Panc1 (cell line): ENCODE measurements around the gene NHLRC3. TPM values are rescaled to one million over a fixed set of nuclear protein-coding genes. Genes with fewer than 3 reads are reported as not detected.

Experiments used
- ATAC-seq: fragments of 200-7000 bp; cut with Tn5 transposase; 2 replicates; pipeline ENCODE4 v1.9.1; 2020; ENCODE audit warnings: mild to moderate bottlenecking, moderate library complexity
- BruUV-seq: library from RNA; stranded (reverse); fragments of 400-500 nt; replicated peaks from 2 replicates; lab custom pipeline; 2021; lab: Mats Ljungman, UMichigan
- CTCF ChIA-PET: fragments of 300-600 bp; sonication (Branson Sonifier 250); formaldehyde crosslinking; loops from one replicate; lab custom pipeline; 2022; ENCODE audit warnings: antibody characterized with exemption; lab: Charles Lee
- POLR2A ChIA-PET: fragments of 300-600 bp; sonication (Branson Sonifier 250); formaldehyde crosslinking; loops from one replicate; lab custom pipeline; 2022; ENCODE audit warnings: antibody characterized with exemption; lab: Charles Lee
- DNase-seq: peaks from one replicate; pipeline ENCODE4 v3.0.0-alpha.2; 2010; ENCODE audit warnings: low read depth, low spot score
- H3K27ac ChIP-seq: 2 replicates; pipeline ENCODE4 v1.5.1; 2011; ENCODE audit warnings: mild to moderate bottlenecking, low read length, inconsistent platforms
- H3K27me3 ChIP-seq: fragments of 200-500 bp; sonication (Bioruptor generic); 2 replicates; pipeline ENCODE4 v1.6.0; 2014; ENCODE audit warnings: low read length, inconsistent platforms; ENCODE audit not compliant: control insufficient read depth, insufficient read depth
- H3K36me3 ChIP-seq: fragments of 200-500 bp; sonication (Bioruptor generic); 2 replicates; pipeline ENCODE4 v1.5.1; 2014; ENCODE audit warnings: inconsistent platforms, mild to moderate bottlenecking, low read length, moderate library complexity; ENCODE audit not compliant: control insufficient read depth, insufficient read depth
- H3K4me1 ChIP-seq: 2 replicates; pipeline ENCODE4 v1.5.1; 2011; ENCODE audit warnings: inconsistent platforms, mild to moderate bottlenecking, low read length, moderate library complexity; ENCODE audit not compliant: control insufficient read depth, insufficient read depth
- H3K4me3 ChIP-seq, 2 experiments: 2 replicates each; pipeline ENCODE4 v1.5.1; 2011 to 2012; ENCODE audit warnings: low read depth in 2 of 2, low read length in 2 of 2, mild to moderate bottlenecking in 2 of 2, inconsistent platforms in 1 of 2, moderate library complexity in 1 of 2
- H3K9me3 ChIP-seq: fragments of 200-500 bp; sonication (Bioruptor generic); 2 replicates; pipeline ENCODE4 v1.5.1; 2014; ENCODE audit warnings: low read depth, mild to moderate bottlenecking, inconsistent platforms, low read length, moderate library complexity; ENCODE audit not compliant: control insufficient read depth, insufficient read depth
- POLR2AphosphoS5 ChIP-seq: IDR thresholded peaks from 2 replicates; pipeline ENCODE4 v1.6.1; 2012; ENCODE audit warnings: mild to moderate bottlenecking, low read depth, low read length, moderate library complexity
- SIN3A ChIP-seq: IDR thresholded peaks from 2 replicates; pipeline ENCODE4 v1.6.1; 2012; ENCODE audit warnings: low read depth, mild to moderate bottlenecking, low read length, moderate library complexity, borderline replicate concordance; ENCODE audit not compliant: insufficient read depth
- TCF7L2 ChIP-seq: IDR thresholded peaks from 2 replicates; pipeline ENCODE4 v1.6.1; 2011; ENCODE audit warnings: mild to moderate bottlenecking, low read depth, low read length, inconsistent platforms
- in situ Hi-C: cut with HindIII; loops from 2 replicates; pipeline ENCODE4 v1.10.0; 2016; ENCODE audit warnings: low sequenced_read_pairs, low pct_unique_long_range_greater_than_20kb
- intact Hi-C: fragments of 100-400 bp; cut with micrococcal nuclease; formaldehyde crosslinking; loops from one replicate; pipeline ENCODE4 v1.10.0; 2022; ENCODE audit not compliant: unreplicated experiment
- total RNA-seq: library from RNA; stranded (reverse); gene quantifications from one replicate; pipeline ENCODE4 v1.2.1, GENCODE V29; 2021; ENCODE audit not compliant: unreplicated experiment
- TF ChIP-seq, protein P1 (sequence below), 2 experiments: IDR thresholded peaks; 2 replicates each; pipeline ENCODE4 v1.6.1; 2011 to 2012; ENCODE audit warnings: low read depth in 2 of 2, control low read depth in 1 of 2, low read length in 1 of 2, mild to moderate bottlenecking in 1 of 2, moderate library complexity in 1 of 2; ENCODE audit not compliant: insufficient read depth in 1 of 2
- TF ChIP-seq, protein P2 (sequence below): fragments of 450-650 bp; IDR thresholded peaks from 2 replicates; pipeline ENCODE4 v1.5.1; 2017; ENCODE audit warnings: mild to moderate bottlenecking

The NHLRC3 gene
- total RNA-seq, 1 experiment from 2014 or later, result 16.1 TPM

DNA sequence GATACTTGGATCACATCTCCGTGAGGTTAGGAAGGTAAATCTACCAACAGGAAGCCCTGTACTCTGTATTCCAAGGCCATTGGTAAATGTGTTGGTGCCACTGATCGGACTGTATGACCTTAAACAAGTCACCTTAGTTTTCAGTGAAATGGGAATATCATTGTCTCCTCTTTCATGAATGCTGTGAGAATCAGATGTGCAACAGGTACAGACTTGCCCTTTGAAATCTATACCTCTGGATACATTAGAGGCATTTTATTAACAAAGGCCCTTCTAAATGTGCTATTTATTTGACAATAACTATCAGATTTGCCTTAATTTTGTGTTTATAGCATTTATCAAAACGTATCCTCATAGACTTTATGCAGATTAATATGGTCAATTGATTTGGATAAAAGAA lies 11.0 kb downstream of the NHLRC3 start:
- CTCF ChIA-PET, result no interaction called here
- intact Hi-C loops (no loop called here), in situ Hi-C loops (no loop called here)

DNA sequence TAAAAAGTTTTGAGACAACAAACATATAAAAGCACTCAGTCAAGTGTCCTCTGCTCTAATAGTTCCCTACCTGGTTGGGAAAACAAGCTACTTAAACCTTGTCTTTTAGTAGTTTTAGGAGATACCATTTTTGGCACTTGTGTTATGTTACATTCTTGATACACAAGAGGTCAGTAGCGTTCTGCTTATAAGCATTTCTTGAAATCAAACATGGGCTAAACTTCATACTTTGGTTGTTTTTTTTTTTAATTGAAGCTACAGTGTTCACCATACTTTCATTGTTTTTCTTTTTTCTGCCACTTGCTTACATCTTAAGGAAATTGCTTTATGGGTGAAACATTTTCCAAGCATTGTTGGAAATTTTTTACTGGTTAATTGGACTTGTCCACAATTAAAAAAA lies 12.9 kb downstream of the NHLRC3 start:
- no peaks in the 10 kb centered on the region; the same call in 1 of the 2 replicates for H3K36me3 ChIP-seq
- no peak for DNase-seq
- no peak for ATAC-seq

More for the DNA sequence above, 11.0 kb downstream of the NHLRC3 start:
- H3K4me1 ChIP-seq, result no peaks in the 10 kb centered on the region
- ATAC-seq (no peak), DNase-seq (no peak)
- no peaks in the 10 kb centered on the region; the same call in 1 of the 2 replicates for H3K36me3 ChIP-seq
- H3K27ac ChIP-seq, result no peak overlapping the region
- H3K9me3 ChIP-seq, result no peaks in the 10 kb centered on the region
- POLR2A ChIA-PET, result no interaction called here
- TF ChIP-seq, protein P1, sequence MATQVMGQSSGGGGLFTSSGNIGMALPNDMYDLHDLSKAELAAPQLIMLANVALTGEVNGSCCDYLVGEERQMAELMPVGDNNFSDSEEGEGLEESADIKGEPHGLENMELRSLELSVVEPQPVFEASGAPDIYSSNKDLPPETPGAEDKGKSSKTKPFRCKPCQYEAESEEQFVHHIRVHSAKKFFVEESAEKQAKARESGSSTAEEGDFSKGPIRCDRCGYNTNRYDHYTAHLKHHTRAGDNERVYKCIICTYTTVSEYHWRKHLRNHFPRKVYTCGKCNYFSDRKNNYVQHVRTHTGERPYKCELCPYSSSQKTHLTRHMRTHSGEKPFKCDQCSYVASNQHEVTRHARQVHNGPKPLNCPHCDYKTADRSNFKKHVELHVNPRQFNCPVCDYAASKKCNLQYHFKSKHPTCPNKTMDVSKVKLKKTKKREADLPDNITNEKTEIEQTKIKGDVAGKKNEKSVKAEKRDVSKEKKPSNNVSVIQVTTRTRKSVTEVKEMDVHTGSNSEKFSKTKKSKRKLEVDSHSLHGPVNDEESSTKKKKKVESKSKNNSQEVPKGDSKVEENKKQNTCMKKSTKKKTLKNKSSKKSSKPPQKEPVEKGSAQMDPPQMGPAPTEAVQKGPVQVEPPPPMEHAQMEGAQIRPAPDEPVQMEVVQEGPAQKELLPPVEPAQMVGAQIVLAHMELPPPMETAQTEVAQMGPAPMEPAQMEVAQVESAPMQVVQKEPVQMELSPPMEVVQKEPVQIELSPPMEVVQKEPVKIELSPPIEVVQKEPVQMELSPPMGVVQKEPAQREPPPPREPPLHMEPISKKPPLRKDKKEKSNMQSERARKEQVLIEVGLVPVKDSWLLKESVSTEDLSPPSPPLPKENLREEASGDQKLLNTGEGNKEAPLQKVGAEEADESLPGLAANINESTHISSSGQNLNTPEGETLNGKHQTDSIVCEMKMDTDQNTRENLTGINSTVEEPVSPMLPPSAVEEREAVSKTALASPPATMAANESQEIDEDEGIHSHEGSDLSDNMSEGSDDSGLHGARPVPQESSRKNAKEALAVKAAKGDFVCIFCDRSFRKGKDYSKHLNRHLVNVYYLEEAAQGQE (IDR thresholded peaks at IDR 0.05; ENCODE audit: insufficient read depth in 1 of 2, low read depth in 2 of 2, low read length in 1 of 2), result no peak
- TF ChIP-seq SIN3A (no peak), POLR2AphosphoS5 (no peak), TCF7L2 (no peak)
- TF ChIP-seq, protein P2, sequence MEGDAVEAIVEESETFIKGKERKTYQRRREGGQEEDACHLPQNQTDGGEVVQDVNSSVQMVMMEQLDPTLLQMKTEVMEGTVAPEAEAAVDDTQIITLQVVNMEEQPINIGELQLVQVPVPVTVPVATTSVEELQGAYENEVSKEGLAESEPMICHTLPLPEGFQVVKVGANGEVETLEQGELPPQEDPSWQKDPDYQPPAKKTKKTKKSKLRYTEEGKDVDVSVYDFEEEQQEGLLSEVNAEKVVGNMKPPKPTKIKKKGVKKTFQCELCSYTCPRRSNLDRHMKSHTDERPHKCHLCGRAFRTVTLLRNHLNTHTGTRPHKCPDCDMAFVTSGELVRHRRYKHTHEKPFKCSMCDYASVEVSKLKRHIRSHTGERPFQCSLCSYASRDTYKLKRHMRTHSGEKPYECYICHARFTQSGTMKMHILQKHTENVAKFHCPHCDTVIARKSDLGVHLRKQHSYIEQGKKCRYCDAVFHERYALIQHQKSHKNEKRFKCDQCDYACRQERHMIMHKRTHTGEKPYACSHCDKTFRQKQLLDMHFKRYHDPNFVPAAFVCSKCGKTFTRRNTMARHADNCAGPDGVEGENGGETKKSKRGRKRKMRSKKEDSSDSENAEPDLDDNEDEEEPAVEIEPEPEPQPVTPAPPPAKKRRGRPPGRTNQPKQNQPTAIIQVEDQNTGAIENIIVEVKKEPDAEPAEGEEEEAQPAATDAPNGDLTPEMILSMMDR, result no peak
- H3K27me3 ChIP-seq, result no peaks in the 10 kb centered on the region
- BruUV-seq, result no TSS peak
- no peak overlapping the region for H3K4me3 ChIP-seq

More for the DNA sequence above, 12.9 kb downstream of the NHLRC3 start:
- no peaks in the 10 kb centered on the region for H3K9me3 ChIP-seq
- intact Hi-C loops, result no loop called here
- POLR2A ChIA-PET, result no interaction called here
- H3K27me3 ChIP-seq, result no peaks in the 10 kb centered on the region
- TF ChIP-seq, protein P1 (IDR thresholded peaks at IDR 0.05; ENCODE audit: insufficient read depth in 1 of 2, low read depth in 2 of 2, low read length in 1 of 2), result no peak
- TF ChIP-seq, protein P2, result peak; percentile 36; the same call in 1 of the 2 replicates
- TF ChIP-seq TCF7L2 (no peak), POLR2AphosphoS5 (no peak)
- no peak overlapping the region for H3K4me3 ChIP-seq
- in situ Hi-C loops, result no loop called here
- no TSS peak for BruUV-seq
- no peaks in the 10 kb centered on the region for H3K4me1 ChIP-seq
- CTCF ChIA-PET, result interaction anchor here (1.0 to 1.2 kb wide), 3 partner anchors 37 to 565 kb away, joined by 4 to 6 read pairs (median 4); no protein-coding TSS in a partner anchor
- no peak overlapping the region for H3K27ac ChIP-seq
